B cell (primary cell): Measurements from ENCODE around the gene ABCG1. TPM values are rescaled to one million over a fixed set of nuclear protein-coding genes. Genes with fewer than 3 reads are reported as not detected.

ENCODE experiments used
- ATAC-seq: fragments of 200-7000 bp; cut with Tn5 transposase; one replicate; pipeline ENCODE4 v1.10.0; 2021; ENCODE audit warnings: low read depth, mild to moderate bottlenecking, moderate number of reproducible peaks, moderate library complexity
- CTCF ChIA-PET: fragments of 350-600 bp; sonication (Branson Sonifier 250); formaldehyde crosslinking; loops from one replicate; lab custom pipeline; 2021; ENCODE audit warnings: antibody characterized with exemption, inconsistent platforms; lab: Charles Lee
- POLR2A ChIA-PET: fragments of 350-600 bp; sonication (Branson Sonifier 250); formaldehyde crosslinking; loops from one replicate; lab custom pipeline; 2021; ENCODE audit warnings: antibody characterized with exemption; lab: Charles Lee
- DNase-seq: peaks from one replicate; pipeline ENCODE4 v3.0.0; 2013
- H2AFZ ChIP-seq: 2 replicates; pipeline ENCODE4 v1.6.1; 2012; ENCODE audit warnings: mild to moderate bottlenecking, low read depth, low read length; ENCODE audit not compliant: insufficient read depth, poor library complexity, severe bottlenecking
- H3K27ac ChIP-seq, 2 donors: 1 replicate in 1 of 2; 2 replicates in 1 of 2; pipeline ENCODE4 v1.5.1; 2012 to 2013; ENCODE audit warnings: low read length in 2 of 2, mild to moderate bottlenecking in 2 of 2, moderate library complexity in 1 of 2
- H3K27me3 ChIP-seq, 4 experiments: fragments of 200-600 bp in 1 of 4; sonication (generic) in 1 of 4; replicated peaks in 1 of 4; 1 replicate in 2 of 4; 2 replicates in 2 of 4; pipeline versions ENCODE4 v1.6.1 to v1.7.0; 2013 to 2016; ENCODE audit warnings: low read length in 3 of 4, mild to moderate bottlenecking in 2 of 4, mixed read lengths in 1 of 4, moderate library complexity in 1 of 4; ENCODE audit not compliant: insufficient read depth in 4 of 4, control insufficient read depth in 3 of 4; ENCODE audit errors: control extremely low read depth in 1 of 4
- H3K36me3 ChIP-seq, 2 experiments: replicated peaks in 1 of 2; 1 replicate in 1 of 2; 2 replicates in 1 of 2; pipeline versions ENCODE4 v1.6.1 to v1.7.1; 2013; ENCODE audit warnings: low read length in 1 of 2; ENCODE audit not compliant: insufficient read depth in 2 of 2, control insufficient read depth in 1 of 2; ENCODE audit errors: control extremely low read depth in 1 of 2, extremely low read depth in 1 of 2
- H3K4me1 ChIP-seq, 2 donors: fragments of 200-600 bp in 1 of 2; sonication (generic) in 1 of 2; 1 replicate in 1 of 2; 2 replicates in 1 of 2; pipeline versions ENCODE4 v1.5.1 to v1.6.1; 2013 to 2017; ENCODE audit warnings: low read length in 2 of 2; ENCODE audit not compliant: control insufficient read depth in 2 of 2, insufficient read depth in 2 of 2
- H3K4me2 ChIP-seq: replicated peaks from 2 replicates; pipeline ENCODE3; 2012; ENCODE audit warnings: mild to moderate bottlenecking, low read depth, low read length; ENCODE audit not compliant: poor library complexity, severe bottlenecking
- H3K4me3 ChIP-seq, 5 experiments: fragments of 200-600 bp in 1 of 5; sonication (generic) in 1 of 5; 1 replicate in 3 of 5; 2 replicates in 2 of 5; pipeline versions ENCODE4 v1.5.1 to v1.7.0; 2011 to 2016; ENCODE audit warnings: low read length in 4 of 5, mild to moderate bottlenecking in 4 of 5, low read depth in 2 of 5, control low read depth in 1 of 5, moderate library complexity in 1 of 5; ENCODE audit not compliant: insufficient read depth in 1 of 5; ENCODE audit errors: control extremely low read depth in 1 of 5, extremely low read depth in 1 of 5
- H3K79me2 ChIP-seq: fragments of 200-600 bp; sonication (generic); one replicate; pipeline ENCODE4 v1.6.0; 2016; ENCODE audit warnings: low read length; ENCODE audit not compliant: control insufficient read depth, insufficient read depth
- H3K9ac ChIP-seq: fragments of 200-600 bp; sonication (generic); 2 replicates; pipeline ENCODE4 v1.6.1; 2017; ENCODE audit warnings: mild to moderate bottlenecking, low read length, moderate library complexity
- H3K9me3 ChIP-seq, 3 donors: one replicate each; pipeline versions ENCODE4 v1.6.1 to v1.7.1; 2013; ENCODE audit warnings: low read length in 2 of 3; ENCODE audit not compliant: control insufficient read depth in 2 of 3, insufficient read depth in 1 of 3; ENCODE audit errors: control extremely low read depth in 1 of 3
- H4K20me1 ChIP-seq: 2 replicates; pipeline ENCODE4 v1.6.0; 2012; ENCODE audit warnings: mild to moderate bottlenecking, low read length; ENCODE audit not compliant: insufficient read depth, control insufficient read depth, poor library complexity, severe bottlenecking
- H3K27ac Mint-ChIP-seq: one replicate; pipeline ENCODE4 v1.8.0; 2021; ENCODE audit warnings: mixed read lengths
- H3K27me3 Mint-ChIP-seq: one replicate; pipeline ENCODE4 v1.8.0; 2021; ENCODE audit warnings: mixed read lengths
- H3K4me1 Mint-ChIP-seq: one replicate; pipeline ENCODE4 v1.8.0; 2021; ENCODE audit warnings: mixed read lengths
- H3K4me3 Mint-ChIP-seq: one replicate; pipeline ENCODE4 v1.8.0; 2021; ENCODE audit warnings: mixed read lengths
- H3K9me3 Mint-ChIP-seq: one replicate; pipeline ENCODE4 v1.8.0; 2022; ENCODE audit warnings: mixed read lengths; ENCODE audit not compliant: insufficient read depth
- CTCF ChIP-seq: fragments of 200-600 bp; IDR thresholded peaks from one replicate; pipeline ENCODE4 v1.8.0; 2022; ENCODE audit warnings: antibody characterized with exemption, mild to moderate bottlenecking
- EZH2 ChIP-seq: IDR thresholded peaks from 2 replicates; pipeline ENCODE4 v1.6.1; 2012; ENCODE audit warnings: borderline replicate concordance, low read depth, mild to moderate bottlenecking, moderate library complexity, low read length; ENCODE audit not compliant: insufficient read depth, poor library complexity, severe bottlenecking
- WGBS: methylation state at CpG from one replicate; pipeline ENCODE4 v1.1.5; 2013; ENCODE audit warnings: missing lambda C conversion rate; ENCODE audit not compliant: insufficient coverage; 5-methylcytosine and 5-hydroxymethylcytosine counted together
- intact Hi-C: fragments of 100-400 bp; cut with micrococcal nuclease; formaldehyde crosslinking; loops from one replicate; pipeline ENCODE4 v1.10.0; 2022
- polyA plus RNA-seq: library from polyadenylated mRNA; depleted of rRNA; stranded (reverse); fragments of >200 nt; gene quantifications from 2 replicates; pipeline ENCODE4 v1.2.3, GENCODE V29; 2012
- total RNA-seq, 2 donors: library from RNA; stranded (reverse); fragments of 120-200 nt in 1 of 2; gene quantifications; 1 replicate in 1 of 2; 2 replicates in 1 of 2; pipeline versions ENCODE4 v1.2.3 to v1.2.4, GENCODE V29; 2013 to 2022

ABCG1 gene
- total and polyA plus RNA-seq, 2 donors (not counting 1 experiment from before 2014, with no cell fraction given): 8.7 to 27.5 TPM

- no peaks in the 10 kb centered on the region for H3K9me3 Mint-ChIP-seq
- CTCF ChIA-PET: interaction anchor here (0.6 to 4.8 kb wide), 18 partner anchors 8 to 399 kb away, joined by 3 to 39 read pairs (median 6); no protein-coding TSS in a partner anchor
- no peak for TF ChIP-seq EZH2
- no peak for TF ChIP-seq CTCF
- Histone ChIP-seq H3K27me3 (peaks cover 0 to 42% (median 13%) of the 10 kb centered on the region in 4 experiments), H3K4me2 (peak overlapping the region; percentile 17), H3K79me2 (no peaks in the 10 kb centered on the region), H3K36me3 (no peaks in the 10 kb centered on the region), H3K9me3 (peaks cover 0 to 3% (median 0%) of the 10 kb centered on the region in 3 donors), H2AFZ (no peak overlapping the region), H3K4me1 (peaks cover 7 to 14% of the 10 kb centered on the region in 2 donors), H3K9ac (no peak overlapping the region), H4K20me1 (no peaks in the 10 kb centered on the region), H3K4me3 (no peak overlapping the region), H3K27ac (no peak overlapping the region)
- H3K4me1 Mint-ChIP-seq: peaks cover 4% of the 10 kb centered on the region
- no peak for ATAC-seq
- H3K27ac Mint-ChIP-seq: no peak overlapping the region
- intact Hi-C loops: loop anchor here (1.0 kb wide), 2 partner anchors 141 to 228 kb away; no protein-coding TSS in a partner anchor
- H3K27me3 Mint-ChIP-seq: peaks cover 26% of the 10 kb centered on the region
- DNase-seq: no peak
- 57% methylated on average over 22 of the region's 23 CpGs for WGBS
- POLR2A ChIA-PET: interaction anchor here (0.6 kb wide), 1 partner anchor 248 kb away, joined by 4 read pairs; no protein-coding TSS in a partner anchor
- no peak overlapping the region for H3K4me3 Mint-ChIP-seq
These were observed 90.2 kb downstream of the ABCG1 start for GRCh38 chr21:42308914-42309752.
